NOMO-1 (cell line): ENCODE measurements around the gene PAN2.
"Not testable (repeated sequence)": the region's sequence is repeated elsewhere in the genome, so short reads cannot be mapped to it uniquely, and the experiment has no call there.

Source experiments
- DNase-seq, 2 experiments: peaks; one replicate each; lab custom pipeline; 2025; ENCODE audit not compliant: unreplicated experiment in 2 of 2; lab: John Stamatoyannopoulos, UW

PAN2 gene

GRCh38 chr12:56342290-56342689 is 8.5 kb upstream of the PAN2 start:
- not testable (repeated sequence) for DNase-seq

- no peak for DNase-seq
These were observed 7.8 kb upstream of the PAN2 start for GRCh38 chr12:56341616-56342015.

- DNase-seq: no peak
These were observed 5.3 kb upstream of the PAN2 start for GRCh38 chr12:56339158-56339422.

GRCh38 chr12:56338308-56339157 is 4.7 kb upstream of the PAN2 start, which contains the start of gene IL23A:
IL23A (plus strand) TSS chr12:56338884; CDS start chr12:56339045, 161 bp downstream.
- DNase-seq: peak; percentile 23 to 56

GRCh38 chr12:56337753-56338251 is 4.0 kb upstream of the PAN2 start:
- DNase-seq: peak; percentile 13

- peak; percentile 85 for DNase-seq
These were observed 2.8 kb upstream of the PAN2 start for GRCh38 chr12:56336361-56337167.

- DNase-seq: not testable (repeated sequence)
These were observed 1.7 kb upstream of the PAN2 start for GRCh38 chr12:56335527-56335926.

- no peak for DNase-seq
These were observed 642 bp upstream of the PAN2 start for GRCh38 chr12:56334490-56334793.

GRCh38 chr12:56333197-56333678 is 562 bp downstream of the PAN2 start:
- DNase-seq: peak in 1 of 2 experiments; percentile 69

GRCh38 chr12:56332512-56333196 is 1.1 kb downstream of the PAN2 start:
- DNase-seq: no peak

- DNase-seq: no peak
These were observed 2.8 kb downstream of the PAN2 start for GRCh38 chr12:56330936-56331490.

GRCh38 chr12:56326533-56326932 is 7.3 kb downstream of the PAN2 start:
- no peak for DNase-seq

- DNase-seq: no peak
These were observed 7.7 kb downstream of the PAN2 start for GRCh38 chr12:56326126-56326525.

- DNase-seq: no peak
These were observed 9.6 kb downstream of the PAN2 start for GRCh38 chr12:56324206-56324605.

GRCh38 chr12:56321610-56322009 is 12.2 kb downstream of the PAN2 start:
- not testable (repeated sequence) for DNase-seq

- DNase-seq: no peak
These were observed 12.8 kb downstream of the PAN2 start for GRCh38 chr12:56321027-56321426.

GRCh38 chr12:56317675-56318074 is 16.1 kb downstream of the PAN2 start:
- no peak for DNase-seq

- DNase-seq: peak; percentile 91 to 97
These were observed 18.0 kb downstream of the PAN2 start, which contains the start of gene CNPY2 for GRCh38 chr12:56315622-56316473. CNPY2 (minus strand) TSS chr12:56315988; CDS start chr12:56315217, 771 bp downstream.

GRCh38 chr12:56315249-56315621 is 18.6 kb downstream of the PAN2 start:
- DNase-seq: peak in 1 of 2 experiments; percentile 16

- no peak for DNase-seq
These were observed 22.8 kb downstream of the PAN2 start for GRCh38 chr12:56311003-56311402.
